ENCODE data around the gene UBR3.

The UBR3 gene

GRCh38 chr2:170063456-170064235 lies 236.4 kb downstream of the UBR3 start:
- no peak for DNase-seq

- no peak for DNase-seq
Measured at GRCh38 chr2:170070778-170071177, 243.5 kb downstream of the UBR3 start.

- DNase-seq, result no peak
Measured at GRCh38 chr2:170073288-170073687, 246.0 kb downstream of the UBR3 start.

- DNase-seq, result no peak
Measured at GRCh38 chr2:170076189-170076588, 248.9 kb downstream of the UBR3 start.

GRCh38 chr2:170077830-170078569 lies 250.7 kb downstream of the UBR3 start:
- no peak for DNase-seq

- no peak for DNase-seq
Measured at GRCh38 chr2:170084820-170085491, 257.7 kb downstream of the UBR3 start.

- DNase-seq, result no peak
Measured at GRCh38 chr2:170086117-170086688, 258.9 kb downstream of the UBR3 start.

- no peak for DNase-seq
Measured at GRCh38 chr2:170086751-170087412, 259.6 kb downstream of the UBR3 start.

- no peak for DNase-seq
Measured at GRCh38 chr2:170087413-170087793, 260.1 kb downstream of the UBR3 start.

- DNase-seq, result no peak
Measured at GRCh38 chr2:170088776-170089175, 261.5 kb downstream of the UBR3 start.

- no peak for DNase-seq
Measured at GRCh38 chr2:170090229-170090628, 263.0 kb downstream of the UBR3 start.

GRCh38 chr2:170091436-170091835 lies 264.2 kb downstream of the UBR3 start:
- DNase-seq, result no peak

GRCh38 chr2:170092436-170093060 lies 265.3 kb downstream of the UBR3 start:
- no peak for DNase-seq

- DNase-seq, result no peak
Measured at GRCh38 chr2:170095380-170095779, 268.1 kb downstream of the UBR3 start.

GRCh38 chr2:170098626-170099312 lies 271.5 kb downstream of the UBR3 start:
- no peak for DNase-seq

GRCh38 chr2:170101789-170102188 lies 274.5 kb downstream of the UBR3 start:
- no peak for DNase-seq

GRCh38 chr2:170106102-170106840 lies 279.0 kb downstream of the UBR3 start:
- DNase-seq, result no peak

- DNase-seq, result no peak
Measured at GRCh38 chr2:170113168-170113894, 286.1 kb downstream of the UBR3 start.

GRCh38 chr2:170115501-170116229 lies 288.4 kb downstream of the UBR3 start:
- DNase-seq, result no peak

- no peak for DNase-seq
Measured at GRCh38 chr2:170118641-170119040, 291.4 kb downstream of the UBR3 start.

Data from activated CD4-positive, alpha-beta T cell treated with anti-CD3 and anti-CD28 coated beads, Interleukin-10, Interleukin-2, amounts not matched to agents 100 ng/mL and 50 ng/mL, durations not matched to agents 16 hours and 8 hours (primary cell).